MM.1S (cell line): ENCODE measurements around the gene FIS1.
"Not testable (repeated sequence)": the region's sequence is repeated elsewhere in the genome, so short reads cannot be mapped to it uniquely, and the experiment has no call there.

ENCODE experiments used
- CTCF ChIP-seq: fragments of 300-600 bp; sonication (generic); IDR thresholded peaks from 2 replicates; pipeline ENCODE4 v1.5.1; 2016; ENCODE audit warnings: antibody characterized with exemption, low read length, mixed read lengths
- EZH2 ChIP-seq: fragments of 300-600 bp; sonication (generic); optimal IDR thresholded peaks from 2 replicates; pipeline ENCODE3; 2017; ENCODE audit warnings: low read depth, mild to moderate bottlenecking, antibody characterized with exemption, low read length, mixed read lengths
- EZH2phosphoT487 ChIP-seq: fragments of 300-600 bp; sonication (generic); IDR thresholded peaks from 2 replicates; pipeline ENCODE4 v1.6.1; 2018; ENCODE audit warnings: antibody characterized with exemption, low read length

- not testable (repeated sequence) for TF ChIP-seq CTCF, EZH2, EZH2phosphoT487
Observed at GRCh38 chr7:101199522-101199921, 45.4 kb downstream of the FIS1 start.
